ENCODE measurements around the gene SLC37A1.

Gene SLC37A1

GRCh38 chr21:42527489-42528158, 14.0 kb downstream of the SLC37A1 start:
- no peak for DNase-seq (ENCODE audit: low read depth, low spot score)

- no peak for DNase-seq (ENCODE audit: low read depth, low spot score)
Observed at GRCh38 chr21:42530167-42530518, 16.5 kb downstream of the SLC37A1 start.

GRCh38 chr21:42531771-42532170, 18.1 kb downstream of the SLC37A1 start:
- DNase-seq (ENCODE audit: low read depth, low spot score), result no peak

- no peak for DNase-seq (ENCODE audit: low read depth, low spot score)
Observed at GRCh38 chr21:42532466-42533181, 19.0 kb downstream of the SLC37A1 start.

GRCh38 chr21:42533306-42533962, 19.8 kb downstream of the SLC37A1 start:
- DNase-seq (ENCODE audit: low read depth, low spot score), result no peak

GRCh38 chr21:42533963-42534355, 20.3 kb downstream of the SLC37A1 start:
- DNase-seq (ENCODE audit: low read depth, low spot score), result no peak

- DNase-seq (ENCODE audit: low read depth, low spot score), result no peak
Observed at GRCh38 chr21:42534421-42535378, 21.0 kb downstream of the SLC37A1 start.

- no peak for DNase-seq (ENCODE audit: low read depth, low spot score)
Observed at GRCh38 chr21:42535602-42536171, 22.0 kb downstream of the SLC37A1 start.

GRCh38 chr21:42536601-42537000, 22.9 kb downstream of the SLC37A1 start:
- DNase-seq (ENCODE audit: low read depth, low spot score), result no peak

- DNase-seq (ENCODE audit: low read depth, low spot score), result no peak
Observed at GRCh38 chr21:42537106-42537742, 23.6 kb downstream of the SLC37A1 start.

- no peak for DNase-seq (ENCODE audit: low read depth, low spot score)
Observed at GRCh38 chr21:42538479-42539275, 25.0 kb downstream of the SLC37A1 start.

- no peak for DNase-seq (ENCODE audit: low read depth, low spot score)
Observed at GRCh38 chr21:42539342-42539741, 25.7 kb downstream of the SLC37A1 start.

- DNase-seq (ENCODE audit: low read depth, low spot score), result no peak
Observed at GRCh38 chr21:42539931-42540343, 26.3 kb downstream of the SLC37A1 start.

GRCh38 chr21:42540396-42540795, 26.7 kb downstream of the SLC37A1 start:
- no peak for DNase-seq (ENCODE audit: low read depth, low spot score)

GRCh38 chr21:42541174-42541573, 27.5 kb downstream of the SLC37A1 start:
- no peak for DNase-seq (ENCODE audit: low read depth, low spot score)

- DNase-seq (ENCODE audit: low read depth, low spot score), result no peak
Observed at GRCh38 chr21:42541618-42542017, 28.0 kb downstream of the SLC37A1 start.

GRCh38 chr21:42542196-42542595, 28.5 kb downstream of the SLC37A1 start:
- DNase-seq (ENCODE audit: low read depth, low spot score), result no peak

GRCh38 chr21:42542596-42542995, 28.9 kb downstream of the SLC37A1 start:
- no peak for DNase-seq (ENCODE audit: low read depth, low spot score)

GRCh38 chr21:42543106-42543847, 29.6 kb downstream of the SLC37A1 start:
- DNase-seq (ENCODE audit: low read depth, low spot score), result no peak
